ENCODE data around the gene PDE7B.

Gene PDE7B

DNA sequence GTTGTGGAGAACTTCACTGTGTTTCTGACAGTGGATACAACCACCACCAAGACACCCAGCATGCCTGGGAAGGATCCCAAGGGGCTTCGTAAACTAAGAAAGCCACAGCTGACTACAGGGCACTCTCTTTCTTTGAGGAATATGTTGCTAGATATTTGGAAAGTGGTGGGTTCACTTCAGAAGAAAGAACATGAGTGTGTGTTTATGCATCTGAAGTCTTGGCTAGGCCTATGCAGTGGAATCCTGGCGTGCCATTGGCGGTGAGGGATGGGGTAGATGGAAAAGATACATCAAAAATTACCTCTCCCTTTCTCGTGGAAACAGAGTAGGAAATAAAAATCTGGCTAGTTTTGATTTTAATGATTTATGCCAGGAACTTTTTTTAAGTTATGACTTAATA lies 187.7 kb downstream of the PDE7B start:
- DNase-seq (ENCODE audit: low read depth in 2 of 2): peak; percentile 47 to 61
- peak overlapping the region; percentile 60 to 63 for H3K4me3 ChIP-seq (replicated peaks in 1 of 2; ENCODE audit: low read depth in 2 of 2, low read length in 2 of 2)

DNA sequence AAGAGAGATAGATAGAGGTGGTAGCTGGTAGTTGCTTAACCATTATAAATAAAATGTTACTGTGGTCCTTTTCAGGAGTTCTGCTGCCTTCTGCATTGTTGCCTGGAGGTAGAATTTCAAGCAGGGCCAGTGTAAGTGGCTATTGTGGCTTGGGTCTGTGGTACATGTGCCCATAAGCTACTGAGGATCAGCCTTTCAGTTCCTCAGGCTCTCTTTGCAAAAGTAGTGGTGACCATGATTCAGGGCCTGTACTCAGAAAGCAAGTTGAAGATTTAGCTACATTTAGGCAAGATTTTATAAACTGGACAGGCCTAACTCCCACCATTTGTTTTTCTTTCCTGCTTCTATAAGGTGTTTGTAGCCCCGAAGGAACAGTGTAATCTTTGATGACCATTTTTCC lies 199.0 kb downstream of the PDE7B start:
- DNase-seq (ENCODE audit: low read depth in 2 of 2): peak in 1 of 2 donors; percentile 24
- no peak overlapping the region for H3K4me3 ChIP-seq (replicated peaks in 1 of 2; ENCODE audit: low read depth in 2 of 2, low read length in 2 of 2)
- no peak for TF ChIP-seq CTCF (IDR thresholded peaks at IDR 0.05; ENCODE audit: low read depth, low read length)

More for the DNA sequence above, 187.7 kb downstream of the PDE7B start:
- no peak for TF ChIP-seq CTCF (IDR thresholded peaks at IDR 0.05; ENCODE audit: low read depth, low read length)

DNA sequence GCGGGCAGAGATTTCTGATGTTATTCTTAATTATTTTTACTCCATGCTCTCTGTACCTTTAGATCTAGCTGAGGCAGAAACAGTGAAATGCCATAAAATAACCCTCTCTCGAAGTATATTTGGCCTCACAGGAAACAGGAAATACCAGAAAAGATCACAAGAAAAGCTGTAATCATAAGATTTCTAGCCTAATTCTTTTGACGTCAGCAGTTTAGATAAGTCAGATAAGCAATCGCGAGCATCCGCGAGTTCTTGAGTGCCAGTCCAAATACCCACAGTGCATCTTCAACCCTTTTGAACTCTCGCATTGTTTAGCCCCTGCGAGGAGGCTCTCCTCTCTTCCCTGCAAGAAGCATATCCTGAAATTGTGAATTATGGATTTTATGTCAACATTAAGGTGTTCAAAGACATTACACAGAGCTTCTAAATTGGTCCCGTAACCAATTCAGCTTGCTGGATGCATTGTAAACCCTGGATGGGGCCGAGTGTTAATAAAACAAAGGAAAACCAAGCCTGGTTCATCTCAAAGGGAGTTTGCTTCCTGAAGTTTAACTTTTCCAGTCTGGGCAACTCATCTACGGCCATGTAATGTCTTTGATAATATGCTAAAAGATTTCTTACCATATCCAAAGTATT lies 199.8 kb downstream of the PDE7B start:
- H3K4me3 ChIP-seq (replicated peaks in 1 of 2; ENCODE audit: low read depth in 2 of 2, low read length in 2 of 2): no peak overlapping the region
- peak; percentile 67 to 81 for DNase-seq (ENCODE audit: low read depth in 2 of 2)
- no peak for TF ChIP-seq CTCF (IDR thresholded peaks at IDR 0.05; ENCODE audit: low read depth, low read length)

DNA sequence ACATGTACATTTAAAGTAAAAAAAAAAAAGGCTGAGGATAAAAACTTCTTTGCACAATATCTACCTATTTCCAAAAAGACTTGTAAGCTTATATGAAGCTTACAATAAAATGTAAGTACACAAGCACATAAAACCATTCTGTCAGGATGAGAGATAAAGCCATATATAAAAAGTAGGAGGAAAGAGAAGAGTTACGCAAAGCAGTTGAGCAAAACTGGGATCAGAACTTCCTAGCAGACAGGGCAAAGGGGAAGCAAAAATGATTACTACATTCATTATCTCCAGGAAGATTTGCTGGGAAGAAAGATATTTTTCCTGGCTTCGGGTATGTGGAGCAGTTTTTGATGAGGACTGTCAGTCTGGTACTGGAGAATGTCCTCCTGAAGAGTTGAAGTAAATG lies 200.5 kb downstream of the PDE7B start:
- no peak overlapping the region for H3K4me3 ChIP-seq (replicated peaks in 1 of 2; ENCODE audit: low read depth in 2 of 2, low read length in 2 of 2)
- TF ChIP-seq CTCF (IDR thresholded peaks at IDR 0.05; ENCODE audit: low read depth, low read length): no peak
- peak in 1 of 2 donors; percentile 41 for DNase-seq (ENCODE audit: low read depth in 2 of 2)

DNA sequence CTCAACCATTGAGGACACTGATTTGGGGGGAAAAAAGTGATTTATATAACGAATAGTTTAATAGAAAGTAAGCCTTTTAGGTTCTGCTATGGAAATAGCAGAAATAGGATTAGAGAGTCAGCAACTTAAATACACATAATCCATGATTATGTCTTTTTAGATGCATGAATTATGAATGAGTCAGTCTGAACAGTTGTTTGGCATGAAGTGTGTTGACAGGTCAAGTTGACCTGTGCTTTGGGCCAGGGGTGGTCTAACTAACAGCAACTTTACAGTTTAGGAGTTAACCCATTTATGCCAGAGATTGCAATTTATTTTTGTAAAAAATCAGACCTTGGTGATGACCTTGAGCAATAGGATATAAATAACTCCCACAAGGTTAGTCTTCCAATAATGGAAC lies 207.4 kb downstream of the PDE7B start:
- no peak overlapping the region for H3K4me3 ChIP-seq (replicated peaks in 1 of 2; ENCODE audit: low read depth in 2 of 2, low read length in 2 of 2)
- no peak for TF ChIP-seq CTCF (IDR thresholded peaks at IDR 0.05; ENCODE audit: low read depth, low read length)
- no peak for DNase-seq (ENCODE audit: low read depth in 2 of 2)

DNA sequence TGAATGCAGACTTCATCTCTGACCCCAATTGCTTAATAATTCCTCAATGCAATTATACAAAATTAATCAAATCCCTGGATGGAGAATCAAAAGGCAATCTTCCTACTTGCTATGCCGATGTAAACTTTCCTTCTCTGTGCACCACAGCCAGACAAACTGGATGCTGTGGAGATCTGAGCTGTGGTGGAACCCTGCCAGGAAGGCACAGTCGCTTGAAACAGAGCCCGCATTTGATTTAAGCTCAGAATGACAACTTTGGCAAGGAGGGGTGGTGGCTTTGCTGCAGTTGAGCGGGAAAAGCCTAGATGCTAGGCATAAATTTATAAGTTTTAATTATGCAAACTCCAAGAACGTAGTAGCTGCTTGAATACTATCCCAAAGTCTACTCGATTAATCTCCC lies 207.8 kb downstream of the PDE7B start:
- H3K4me3 ChIP-seq (replicated peaks in 1 of 2; ENCODE audit: low read depth in 2 of 2, low read length in 2 of 2): no peak overlapping the region
- TF ChIP-seq CTCF (IDR thresholded peaks at IDR 0.05; ENCODE audit: low read depth, low read length): no peak
- DNase-seq (ENCODE audit: low read depth in 2 of 2): peak in 1 of 2 donors; percentile 35

DNA sequence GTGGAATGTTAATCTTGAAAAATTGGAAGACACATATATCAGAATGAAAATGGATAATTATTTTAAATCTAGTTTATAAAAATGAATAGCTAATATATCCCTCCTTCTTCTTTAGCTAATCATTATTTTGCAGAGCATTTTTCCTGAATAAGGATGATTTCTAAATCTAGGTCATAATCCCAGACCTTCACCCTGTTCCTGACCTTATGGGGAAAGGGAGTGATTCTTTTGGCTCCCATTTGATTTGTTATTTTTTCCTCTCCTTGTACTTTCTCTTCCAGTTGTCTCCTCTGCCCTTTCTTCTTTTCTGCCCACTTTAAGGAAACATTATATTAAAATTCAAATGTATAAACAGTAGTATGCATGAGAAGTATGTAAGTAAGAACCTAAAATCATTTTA lies 208.6 kb downstream of the PDE7B start:
- DNase-seq (ENCODE audit: low read depth in 2 of 2): no peak
- H3K4me3 ChIP-seq (replicated peaks in 1 of 2; ENCODE audit: low read depth in 2 of 2, low read length in 2 of 2): no peak overlapping the region
- no peak for TF ChIP-seq CTCF (IDR thresholded peaks at IDR 0.05; ENCODE audit: low read depth, low read length)

Data from cardiac fibroblast (primary cell).